T-helper 1 cell treated with Interleukin-12 subunit alpha and Interleukin-12 subunit beta and Interleukin-4 antibody, amounts not matched to agents 30 μg/mL and 1 μg/mL, for 36 hours (primary cell): Measurements from ENCODE around the gene PBOV1.

Experiments
- H3K27ac Mint-ChIP-seq: one replicate; pipeline ENCODE4 v1.8.0; 2021; ENCODE audit warnings: mild to moderate bottlenecking, mixed read lengths
- H3K27me3 Mint-ChIP-seq: one replicate; pipeline ENCODE4 v1.8.0; 2021; ENCODE audit warnings: low read depth, mixed read lengths
- H3K36me3 Mint-ChIP-seq: one replicate; pipeline ENCODE4 v1.8.0; 2021; ENCODE audit warnings: low read depth, mixed read lengths
- H3K4me1 Mint-ChIP-seq: one replicate; pipeline ENCODE4 v1.8.0; 2021; ENCODE audit warnings: low read depth, mixed read lengths
- H3K4me3 Mint-ChIP-seq: one replicate; pipeline ENCODE4 v1.8.0; 2021; ENCODE audit warnings: mild to moderate bottlenecking, moderate library complexity, mixed read lengths
- H3K9me3 Mint-ChIP-seq: one replicate; pipeline ENCODE4 v1.8.0; 2021; ENCODE audit warnings: mixed read lengths

PBOV1 gene

GRCh38 chr6:138176652-138177232 is 41.5 kb downstream of the PBOV1 start:
- H3K36me3 Mint-ChIP-seq = peaks cover 3% of the 10 kb centered on the region
- peaks cover 29% of the 10 kb centered on the region for H3K27me3 Mint-ChIP-seq
- H3K9me3 Mint-ChIP-seq = peaks cover 17% of the 10 kb centered on the region
- H3K27ac Mint-ChIP-seq = no peak overlapping the region
- no peak overlapping the region for H3K4me3 Mint-ChIP-seq
- no peaks in the 10 kb centered on the region for H3K4me1 Mint-ChIP-seq

DNA sequence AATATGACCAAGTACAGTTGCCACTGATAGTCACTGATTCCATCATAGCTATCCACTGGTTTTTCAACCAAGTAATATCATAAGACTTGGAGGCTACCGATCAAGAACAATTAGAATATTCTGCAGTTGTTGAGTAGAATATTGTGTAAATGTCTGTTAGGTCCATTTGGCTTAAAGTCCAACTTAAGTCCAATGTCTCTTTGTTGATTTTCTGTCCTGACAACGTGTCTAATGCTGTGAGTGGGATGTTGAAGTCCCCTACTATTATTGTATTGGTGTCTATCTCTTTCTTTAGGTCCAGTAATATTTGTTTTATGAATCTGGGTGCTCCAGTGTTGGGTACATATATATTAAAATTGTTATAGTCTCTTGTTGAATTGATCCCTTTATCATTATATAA is 42.7 kb downstream of the PBOV1 start:
- peaks cover 34% of the 10 kb centered on the region for H3K27me3 Mint-ChIP-seq
- no peaks in the 10 kb centered on the region for H3K4me1 Mint-ChIP-seq
- peaks cover 17% of the 10 kb centered on the region for H3K9me3 Mint-ChIP-seq
- no peak overlapping the region for H3K4me3 Mint-ChIP-seq
- H3K36me3 Mint-ChIP-seq = peaks cover 3% of the 10 kb centered on the region
- H3K27ac Mint-ChIP-seq = no peak overlapping the region
